H1 (cell line): ENCODE measurements around the gene GDNF.

Experiments
- EP300 ChIP-seq, 2 experiments: IDR thresholded peaks; 1 replicate in 1 of 2; 2 replicates in 1 of 2; pipeline ENCODE4 v1.6.1; 2011 to 2012; ENCODE audit warnings: low read depth in 2 of 2, low read length in 2 of 2, mild to moderate bottlenecking in 2 of 2, borderline replicate concordance in 1 of 2, inconsistent platforms in 1 of 2, moderate library complexity in 1 of 2
- JUND ChIP-seq: IDR thresholded peaks from 2 replicates; pipeline ENCODE4 v1.6.1; 2011; ENCODE audit warnings: mild to moderate bottlenecking, improper control_type of control experiment, low read length
- POLR2A ChIP-seq, 2 experiments: IDR thresholded peaks; 1 replicate in 1 of 2; 2 replicates in 1 of 2; pipeline ENCODE4 v1.6.1; 2011; ENCODE audit warnings: low read depth in 2 of 2, low read length in 2 of 2, mild to moderate bottlenecking in 2 of 2; ENCODE audit errors: control extremely low read depth in 1 of 2
- POU5F1 ChIP-seq: IDR thresholded peaks from 2 replicates; pipeline ENCODE4 v1.6.1; 2011; ENCODE audit warnings: low read depth, mild to moderate bottlenecking, low read length, moderate library complexity
- SIN3A ChIP-seq, 2 experiments: IDR thresholded peaks in 1 of 2; conservative IDR thresholded peaks in 1 of 2; 2 replicates each; pipeline ENCODE4 v1.6.1; 2011 to 2012; ENCODE audit warnings: low read length in 2 of 2, improper control_type of control experiment in 1 of 2, low read depth in 1 of 2, mild to moderate bottlenecking in 1 of 2
- SIX5 ChIP-seq: IDR thresholded peaks from 2 replicates; pipeline ENCODE4 v1.6.1; 2011; ENCODE audit warnings: mild to moderate bottlenecking, low read depth, low read length
- TCF12 ChIP-seq: IDR thresholded peaks from 2 replicates; pipeline ENCODE4 v1.6.1; 2011; ENCODE audit warnings: low read depth, mild to moderate bottlenecking, low read length
- ZNF274 ChIP-seq: IDR thresholded peaks from 2 replicates; pipeline ENCODE4 v1.7.0; 2012; ENCODE audit warnings: low read length, borderline replicate concordance; ENCODE audit errors: extremely low read depth
- TF ChIP-seq, protein P1 (sequence below), 3 experiments: IDR thresholded peaks; 1 replicate in 2 of 3; 2 replicates in 1 of 3; pipeline versions ENCODE4 v1.5.1 to v1.6.1; 2011; ENCODE audit warnings: low read length in 3 of 3, mild to moderate bottlenecking in 3 of 3, inconsistent platforms in 2 of 3, low read depth in 1 of 3, moderate library complexity in 1 of 3; ENCODE audit not compliant: insufficient read depth in 1 of 3; ENCODE audit errors: control extremely low read depth in 1 of 3

DNA sequence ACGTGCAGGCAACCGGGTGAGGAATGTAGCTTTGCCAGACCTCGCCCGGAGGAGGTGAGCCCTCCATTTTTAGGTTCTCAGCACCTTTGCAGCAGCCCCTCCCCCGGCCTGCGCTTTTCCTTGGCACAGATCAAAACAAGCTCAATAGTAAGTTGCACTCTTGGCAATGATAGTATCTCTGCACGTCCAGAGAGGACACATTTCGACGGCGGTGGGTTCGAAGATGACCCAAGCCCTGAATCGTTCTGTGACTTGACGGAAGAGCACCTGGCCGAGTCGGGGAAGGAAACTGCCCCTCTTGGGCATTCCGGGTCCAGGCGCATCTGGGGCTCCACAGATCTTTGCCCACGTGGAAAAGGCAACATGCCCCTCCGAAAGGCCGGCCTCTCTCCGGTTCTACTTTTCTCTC lies 904 bp downstream of the GDNF start:
- TF ChIP-seq, protein P1, sequence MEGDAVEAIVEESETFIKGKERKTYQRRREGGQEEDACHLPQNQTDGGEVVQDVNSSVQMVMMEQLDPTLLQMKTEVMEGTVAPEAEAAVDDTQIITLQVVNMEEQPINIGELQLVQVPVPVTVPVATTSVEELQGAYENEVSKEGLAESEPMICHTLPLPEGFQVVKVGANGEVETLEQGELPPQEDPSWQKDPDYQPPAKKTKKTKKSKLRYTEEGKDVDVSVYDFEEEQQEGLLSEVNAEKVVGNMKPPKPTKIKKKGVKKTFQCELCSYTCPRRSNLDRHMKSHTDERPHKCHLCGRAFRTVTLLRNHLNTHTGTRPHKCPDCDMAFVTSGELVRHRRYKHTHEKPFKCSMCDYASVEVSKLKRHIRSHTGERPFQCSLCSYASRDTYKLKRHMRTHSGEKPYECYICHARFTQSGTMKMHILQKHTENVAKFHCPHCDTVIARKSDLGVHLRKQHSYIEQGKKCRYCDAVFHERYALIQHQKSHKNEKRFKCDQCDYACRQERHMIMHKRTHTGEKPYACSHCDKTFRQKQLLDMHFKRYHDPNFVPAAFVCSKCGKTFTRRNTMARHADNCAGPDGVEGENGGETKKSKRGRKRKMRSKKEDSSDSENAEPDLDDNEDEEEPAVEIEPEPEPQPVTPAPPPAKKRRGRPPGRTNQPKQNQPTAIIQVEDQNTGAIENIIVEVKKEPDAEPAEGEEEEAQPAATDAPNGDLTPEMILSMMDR (IDR thresholded peaks at IDR 0.05; ENCODE audit: control extremely low read depth in 1 of 3, insufficient read depth in 1 of 3, low read depth in 1 of 3, low read length in 3 of 3): no peak
- no peak for TF ChIP-seq ZNF274
- TF ChIP-seq SIX5: no peak
- TF ChIP-seq TCF12: no peak
- TF ChIP-seq POLR2A (IDR thresholded peaks at IDR 0.05; ENCODE audit: control extremely low read depth in 1 of 2, low read depth in 2 of 2, low read length in 2 of 2): no peak
- no peak for TF ChIP-seq JUND
- TF ChIP-seq SIN3A (conservative IDR thresholded peaks at IDR 0.05 in 1 of 2, IDR thresholded peaks at IDR 0.05 in 1 of 2; ENCODE audit: low read depth in 1 of 2, low read length in 2 of 2): no peak
- TF ChIP-seq EP300 (IDR thresholded peaks at IDR 0.05; ENCODE audit: borderline replicate concordance in 1 of 2, low read depth in 2 of 2, low read length in 2 of 2): no peak
- TF ChIP-seq POU5F1: no peak
